HepG2 (cell line): ENCODE data around the gene EPB41L1. TPM values are rescaled to one million over a fixed set of nuclear protein-coding genes. Genes with fewer than 3 reads are reported as not detected.
A peak's percentile ranks its signal among the peaks of the same experiment; 100 is the strongest.

Source experiments
- FOXO1 ChIP-seq: sonication (generic); formaldehyde crosslinking; IDR thresholded peaks from 2 replicates; pipeline ENCODE4 v1.4.0; 2020; ENCODE audit warnings: missing genetic modification reagents
- HNRNPUL1 ChIP-seq: fragments of 200-400 bp; formaldehyde crosslinking; IDR thresholded peaks from 2 replicates; pipeline ENCODE4 v1.6.1; 2017; ENCODE audit warnings: low read depth, mild to moderate bottlenecking, low read length, moderate library complexity
- IRX3 ChIP-seq: sonication (generic); formaldehyde crosslinking; IDR thresholded peaks from 2 replicates; pipeline ENCODE4 v1.8.1; 2023; ENCODE audit warnings: mild to moderate bottlenecking, low read depth, missing genetic modification reagents, borderline replicate concordance
- NR2F6 ChIP-seq, 2 experiments: IDR thresholded peaks; 2 replicates each; pipeline ENCODE4 v1.6.1; 2016; ENCODE audit warnings: antibody characterized with exemption in 1 of 2, mild to moderate bottlenecking in 1 of 2
- POLR2A ChIP-seq, 2 experiments: IDR thresholded peaks; 2 replicates each; pipeline ENCODE4 v1.6.1; 2011; ENCODE audit warnings: low read depth in 2 of 2, low read length in 2 of 2, mild to moderate bottlenecking in 1 of 2, moderate library complexity in 1 of 2; ENCODE audit not compliant: insufficient read depth in 1 of 2
- POLR2G ChIP-seq: fragments of 200-400 bp; formaldehyde crosslinking; IDR thresholded peaks from 2 replicates; pipeline ENCODE4 v1.6.1; 2018; ENCODE audit warnings: mild to moderate bottlenecking, low read depth, low read length, moderate library complexity
- SAP130 ChIP-seq: IDR thresholded peaks from 2 replicates; pipeline ENCODE4 v1.6.1; 2016; ENCODE audit warnings: low read depth
- SP2 ChIP-seq: sonication (generic); formaldehyde crosslinking; IDR thresholded peaks from 2 replicates; pipeline ENCODE4 v1.5.1; 2020; ENCODE audit warnings: mild to moderate bottlenecking, missing genetic modification reagents
- ZNF121 ChIP-seq: sonication (generic); formaldehyde crosslinking; IDR thresholded peaks from 2 replicates; pipeline ENCODE4 v1.5.0; 2020; ENCODE audit warnings: mild to moderate bottlenecking, missing genetic modification reagents
- ZNF335 ChIP-seq: sonication (generic); formaldehyde crosslinking; IDR thresholded peaks from 2 replicates; pipeline ENCODE4 v1.4.0; 2020; ENCODE audit warnings: missing genetic modification reagents
- ZNF451 ChIP-seq: sonication (generic); formaldehyde crosslinking; IDR thresholded peaks from 2 replicates; pipeline ENCODE4 v1.5.0; 2020; ENCODE audit warnings: mild to moderate bottlenecking, missing genetic modification reagents
- ZNF775 ChIP-seq: sonication (generic); formaldehyde crosslinking; IDR thresholded peaks from 2 replicates; pipeline ENCODE4 v1.4.0; 2020; ENCODE audit warnings: missing genetic modification reagents, mild to moderate bottlenecking, moderate library complexity, borderline replicate concordance
- polyA plus RNA-seq, 8 experiments: library from polyadenylated mRNA; depleted of rRNA in 3 of 8; stranded (reverse) in 7 of 8; unstranded in 1 of 8; fragments of >200 nt; fragmentation: Illumina TruSeq in 4 of 8; extraction: Trizol in 4 of 8; gene quantifications; 2 replicates each; pipeline versions ENCODE4 v1.2.1 to v1.2.3, GENCODE V29; 2011 to 2016; ENCODE audit warnings: low read depth in 4 of 8, missing spikeins in 1 of 8, mixed read lengths in 1 of 8; ENCODE audit not compliant: insufficient read depth in 1 of 8
- total RNA-seq, 5 experiments: library from RNA; depleted of rRNA; stranded (reverse); fragments of >200 nt; fragmentation: Illumina TruSeq; extraction: Trizol; gene quantifications; 2 replicates each; pipeline ENCODE4 v1.2.3, GENCODE V29; 2016; ENCODE audit warnings: low read depth in 1 of 5
- TF ChIP-seq, protein P1 (sequence below): sonication (generic); formaldehyde crosslinking; IDR thresholded peaks from 2 replicates; pipeline ENCODE4 v1.5.0; 2020; ENCODE audit warnings: mild to moderate bottlenecking, missing genetic modification reagents, borderline replicate concordance
- TF ChIP-seq, protein P2 (sequence below): sonication (generic); formaldehyde crosslinking; IDR thresholded peaks from 2 replicates; pipeline ENCODE4 v1.9.0; 2022; ENCODE audit warnings: missing genetic modification reagents, mild to moderate bottlenecking, borderline replicate concordance
- TF ChIP-seq, protein P3 (sequence below): sonication (generic); formaldehyde crosslinking; IDR thresholded peaks from 2 replicates; pipeline ENCODE4 v1.5.1; 2020; ENCODE audit warnings: mild to moderate bottlenecking, moderate library complexity, missing genetic modification reagents

Gene EPB41L1
- total and polyA plus RNA-seq, 2 of the 13 experiments (the other 11 are each of a cell fraction or from before 2014, with no cell fraction given), result 16.7 to 39.0 TPM

DNA sequence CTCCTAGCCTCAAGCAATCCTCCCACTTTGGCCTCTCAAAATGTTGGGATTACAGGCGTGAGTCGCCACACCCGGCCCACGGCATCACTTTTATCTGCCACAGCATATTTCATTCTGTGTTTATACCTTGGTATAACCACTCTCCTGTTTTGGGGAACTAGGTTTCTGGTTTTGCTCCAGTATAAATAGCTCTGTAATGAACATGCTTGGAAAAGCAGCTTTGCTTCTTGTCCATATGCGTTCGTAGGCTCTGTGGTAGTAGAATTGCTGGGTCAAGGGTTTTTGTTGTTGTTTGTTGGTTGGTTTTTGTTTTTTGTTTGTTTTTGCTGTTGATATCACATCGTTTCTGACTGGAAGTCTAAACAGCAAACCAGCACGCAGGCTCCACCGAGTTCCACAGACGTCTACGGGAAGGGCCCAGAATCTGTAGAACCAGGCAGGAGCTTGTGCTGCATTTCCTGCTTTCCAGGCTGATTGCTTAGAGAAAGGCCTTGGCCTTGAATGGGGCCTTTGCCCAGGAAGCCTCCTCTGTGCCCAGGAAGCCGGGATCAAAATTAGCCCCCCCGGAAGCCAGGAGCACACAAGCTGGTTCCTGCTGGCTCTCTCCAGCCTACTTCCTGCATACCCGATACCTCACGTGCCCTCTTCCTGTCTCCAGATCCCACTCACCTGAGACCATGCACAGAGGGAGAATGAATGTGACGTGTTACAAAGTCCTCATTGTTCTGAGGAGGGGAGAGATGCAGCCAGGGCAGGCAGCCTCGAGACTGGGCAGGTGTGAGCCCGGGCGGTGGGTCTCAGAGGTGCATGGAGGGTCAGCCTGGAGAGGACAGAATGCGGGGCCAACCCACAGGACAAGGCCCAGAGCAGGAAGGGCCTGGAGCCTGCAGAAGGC is 116.5 kb downstream of the EPB41L1 start (continued):
- TF ChIP-seq, protein P1, sequence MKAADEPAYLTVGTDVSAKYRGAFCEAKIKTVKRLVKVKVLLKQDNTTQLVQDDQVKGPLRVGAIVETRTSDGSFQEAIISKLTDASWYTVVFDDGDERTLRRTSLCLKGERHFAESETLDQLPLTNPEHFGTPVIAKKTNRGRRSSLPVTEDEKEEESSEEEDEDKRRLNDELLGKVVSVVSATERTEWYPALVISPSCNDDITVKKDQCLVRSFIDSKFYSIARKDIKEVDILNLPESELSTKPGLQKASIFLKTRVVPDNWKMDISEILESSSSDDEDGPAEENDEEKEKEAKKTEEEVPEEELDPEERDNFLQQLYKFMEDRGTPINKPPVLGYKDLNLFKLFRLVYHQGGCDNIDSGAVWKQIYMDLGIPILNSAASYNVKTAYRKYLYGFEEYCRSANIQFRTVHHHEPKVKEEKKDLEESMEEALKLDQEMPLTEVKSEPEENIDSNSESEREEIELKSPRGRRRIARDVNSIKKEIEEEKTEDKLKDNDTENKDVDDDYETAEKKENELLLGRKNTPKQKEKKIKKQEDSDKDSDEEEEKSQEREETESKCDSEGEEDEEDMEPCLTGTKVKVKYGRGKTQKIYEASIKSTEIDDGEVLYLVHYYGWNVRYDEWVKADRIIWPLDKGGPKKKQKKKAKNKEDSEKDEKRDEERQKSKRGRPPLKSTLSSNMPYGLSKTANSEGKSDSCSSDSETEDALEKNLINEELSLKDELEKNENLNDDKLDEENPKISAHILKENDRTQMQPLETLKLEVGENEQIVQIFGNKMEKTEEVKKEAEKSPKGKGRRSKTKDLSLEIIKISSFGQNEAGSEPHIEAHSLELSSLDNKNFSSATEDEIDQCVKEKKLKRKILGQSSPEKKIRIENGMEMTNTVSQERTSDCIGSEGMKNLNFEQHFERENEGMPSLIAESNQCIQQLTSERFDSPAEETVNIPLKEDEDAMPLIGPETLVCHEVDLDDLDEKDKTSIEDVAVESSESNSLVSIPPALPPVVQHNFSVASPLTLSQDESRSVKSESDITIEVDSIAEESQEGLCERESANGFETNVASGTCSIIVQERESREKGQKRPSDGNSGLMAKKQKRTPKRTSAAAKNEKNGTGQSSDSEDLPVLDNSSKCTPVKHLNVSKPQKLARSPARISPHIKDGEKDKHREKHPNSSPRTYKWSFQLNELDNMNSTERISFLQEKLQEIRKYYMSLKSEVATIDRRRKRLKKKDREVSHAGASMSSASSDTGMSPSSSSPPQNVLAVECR (CRISPR knock-in tag), result peak; percentile 47; the same call in 1 of the 2 replicates
- TF ChIP-seq NR2F6 (IDR thresholded peaks at IDR 0.05) (0 out of 2 replicates have a peak, but pooled peaks have one; percentile 23), NR2F6 (CRISPR knock-in tag; IDR thresholded peaks at IDR 0.05) (no peak), ZNF775 (CRISPR knock-in tag) (no peak), ZNF451 (CRISPR knock-in tag) (no peak), IRX3 (CRISPR knock-in tag) (no peak), ZNF335 (CRISPR knock-in tag) (peak; percentile 36; the same call in 1 of the 2 replicates), ZNF121 (CRISPR knock-in tag) (no peak), HNRNPUL1 (no peak), SAP130 (CRISPR knock-in tag) (peak; percentile 75), SP2 (CRISPR knock-in tag) (no peak; the same call in 1 of the 2 replicates), POLR2G (peak; percentile 80), FOXO1 (CRISPR knock-in tag) (no peak), POLR2A (IDR thresholded peaks at IDR 0.05; ENCODE audit: insufficient read depth in 1 of 2, low read depth in 2 of 2, low read length in 2 of 2) (peak; percentile 57 to 59)
- TF ChIP-seq, protein P2, sequence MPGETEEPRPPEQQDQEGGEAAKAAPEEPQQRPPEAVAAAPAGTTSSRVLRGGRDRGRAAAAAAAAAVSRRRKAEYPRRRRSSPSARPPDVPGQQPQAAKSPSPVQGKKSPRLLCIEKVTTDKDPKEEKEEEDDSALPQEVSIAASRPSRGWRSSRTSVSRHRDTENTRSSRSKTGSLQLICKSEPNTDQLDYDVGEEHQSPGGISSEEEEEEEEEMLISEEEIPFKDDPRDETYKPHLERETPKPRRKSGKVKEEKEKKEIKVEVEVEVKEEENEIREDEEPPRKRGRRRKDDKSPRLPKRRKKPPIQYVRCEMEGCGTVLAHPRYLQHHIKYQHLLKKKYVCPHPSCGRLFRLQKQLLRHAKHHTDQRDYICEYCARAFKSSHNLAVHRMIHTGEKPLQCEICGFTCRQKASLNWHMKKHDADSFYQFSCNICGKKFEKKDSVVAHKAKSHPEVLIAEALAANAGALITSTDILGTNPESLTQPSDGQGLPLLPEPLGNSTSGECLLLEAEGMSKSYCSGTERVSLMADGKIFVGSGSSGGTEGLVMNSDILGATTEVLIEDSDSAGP (CRISPR knock-in tag), result peak; percentile 67
- TF ChIP-seq, protein P3, sequence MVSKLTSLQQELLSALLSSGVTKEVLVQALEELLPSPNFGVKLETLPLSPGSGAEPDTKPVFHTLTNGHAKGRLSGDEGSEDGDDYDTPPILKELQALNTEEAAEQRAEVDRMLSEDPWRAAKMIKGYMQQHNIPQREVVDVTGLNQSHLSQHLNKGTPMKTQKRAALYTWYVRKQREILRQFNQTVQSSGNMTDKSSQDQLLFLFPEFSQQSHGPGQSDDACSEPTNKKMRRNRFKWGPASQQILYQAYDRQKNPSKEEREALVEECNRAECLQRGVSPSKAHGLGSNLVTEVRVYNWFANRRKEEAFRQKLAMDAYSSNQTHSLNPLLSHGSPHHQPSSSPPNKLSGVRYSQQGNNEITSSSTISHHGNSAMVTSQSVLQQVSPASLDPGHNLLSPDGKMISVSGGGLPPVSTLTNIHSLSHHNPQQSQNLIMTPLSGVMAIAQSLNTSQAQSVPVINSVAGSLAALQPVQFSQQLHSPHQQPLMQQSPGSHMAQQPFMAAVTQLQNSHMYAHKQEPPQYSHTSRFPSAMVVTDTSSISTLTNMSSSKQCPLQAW, result peak; percentile 67
